Pons (tissue), 1 donor: ENCODE data around the gene CFL2.
"Not testable (repeated sequence)": the region's sequence is repeated elsewhere in the genome, so short reads cannot be mapped to it uniquely, and the experiment has no call there.

Source experiments
- DNase-seq: peaks from one replicate; pipeline ENCODE4 v3.0.0-alpha.2; 2016; ENCODE audit warnings: low spot score

Gene CFL2

GRCh38 chr14:34714320-34715126, at the start of gene CFL2:
Gene CFL2, minus strand, starts transcription at chr14:34714593. Its CDS starts 53 bp downstream, at chr14:34714540.
- DNase-seq, result peak; percentile 81

- no peak for DNase-seq
Observed at GRCh38 chr14:34755215-34755614, 40.8 kb upstream of the CFL2 start.

DNA sequence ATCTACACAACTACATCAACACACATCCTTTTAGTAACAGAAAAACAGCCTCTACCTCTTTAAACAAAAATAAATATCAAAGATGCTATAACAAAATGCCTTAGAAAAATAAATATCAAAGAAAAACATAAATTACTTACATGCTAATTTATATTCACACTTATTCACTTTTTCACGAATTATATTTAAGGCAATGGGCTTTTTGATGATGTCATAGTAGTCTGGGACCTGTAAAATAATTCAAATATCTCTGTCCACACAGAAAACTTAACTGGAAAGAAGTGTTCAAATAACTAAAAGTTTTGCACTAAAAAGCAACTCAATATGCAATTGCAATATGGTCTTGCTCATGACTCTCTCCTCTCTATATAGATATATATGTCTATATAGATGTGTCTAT, 40.3 kb upstream of the CFL2 start:
- no peak for DNase-seq

GRCh38 chr14:34750670-34751069, 36.3 kb upstream of the CFL2 start:
- no peak for DNase-seq

GRCh38 chr14:34750233-34750632, 35.8 kb upstream of the CFL2 start:
- DNase-seq, result no peak

- no peak for DNase-seq
Observed at GRCh38 chr14:34749408-34749807, 35.0 kb upstream of the CFL2 start.

GRCh38 chr14:34742270-34743115, 28.1 kb upstream of the CFL2 start:
- no peak for DNase-seq

DNA sequence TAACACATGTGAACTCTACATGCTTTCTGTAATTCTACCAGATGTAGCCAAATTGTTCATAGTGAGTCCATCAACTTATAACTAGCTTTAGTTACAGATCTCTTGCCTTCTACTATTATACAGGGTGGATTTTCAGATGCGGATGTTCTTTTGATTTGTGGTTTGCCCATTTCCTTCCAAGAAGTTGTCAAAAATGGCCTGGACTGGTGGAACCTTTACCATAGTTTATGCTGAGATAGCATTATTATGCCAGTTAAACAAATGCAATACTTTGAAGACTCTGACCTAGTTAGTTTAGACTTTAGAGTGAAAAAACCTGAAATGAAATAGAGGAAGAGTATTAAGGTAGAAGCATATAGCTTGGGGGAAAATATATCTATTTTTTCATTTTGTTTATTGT, 27.4 kb upstream of the CFL2 start:
- DNase-seq, result no peak

DNA sequence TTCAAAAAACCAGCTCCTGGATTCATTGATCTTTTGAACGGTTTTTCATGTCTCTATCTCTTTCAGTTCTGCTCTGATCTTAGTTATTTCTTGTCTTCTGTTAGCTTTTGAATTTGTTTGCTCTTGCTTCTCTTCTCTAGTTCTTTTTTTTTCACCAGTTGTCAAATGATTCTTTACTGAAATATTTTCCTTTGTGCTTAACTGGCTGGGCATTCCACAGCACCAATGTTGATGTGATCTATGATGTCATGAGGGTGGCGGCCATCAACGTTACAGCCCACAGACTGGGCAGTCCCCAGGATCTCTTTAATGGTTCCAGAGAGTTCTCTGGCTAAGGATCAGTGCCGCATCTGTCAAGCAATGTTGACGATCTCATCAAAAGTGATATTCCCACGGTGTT, 25.7 kb upstream of the CFL2 start:
- not testable (repeated sequence) for DNase-seq

DNA sequence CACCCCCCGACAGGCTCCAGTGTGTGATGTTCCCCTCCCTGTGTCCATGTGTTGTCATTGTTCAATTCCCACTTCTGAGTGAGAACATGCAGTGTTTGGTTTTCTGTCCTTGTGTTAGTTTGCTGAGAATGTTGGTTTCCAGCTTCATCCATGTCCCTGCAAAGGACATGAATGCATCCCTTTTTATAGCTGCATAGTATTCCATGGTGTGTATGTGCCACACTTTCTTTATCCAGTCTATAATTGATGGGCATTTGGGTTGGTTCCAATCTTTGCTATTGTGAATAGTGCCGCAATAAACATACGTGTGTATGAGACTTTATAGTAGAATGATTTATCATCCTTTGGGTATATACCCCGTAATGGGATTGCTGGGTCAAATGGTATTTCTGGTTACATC, 22.7 kb upstream of the CFL2 start:
- not testable (repeated sequence) for DNase-seq

GRCh38 chr14:34733245-34733644, 18.9 kb upstream of the CFL2 start:
- no peak for DNase-seq

- DNase-seq, result no peak
Observed at GRCh38 chr14:34732802-34733201, 18.4 kb upstream of the CFL2 start.

DNA sequence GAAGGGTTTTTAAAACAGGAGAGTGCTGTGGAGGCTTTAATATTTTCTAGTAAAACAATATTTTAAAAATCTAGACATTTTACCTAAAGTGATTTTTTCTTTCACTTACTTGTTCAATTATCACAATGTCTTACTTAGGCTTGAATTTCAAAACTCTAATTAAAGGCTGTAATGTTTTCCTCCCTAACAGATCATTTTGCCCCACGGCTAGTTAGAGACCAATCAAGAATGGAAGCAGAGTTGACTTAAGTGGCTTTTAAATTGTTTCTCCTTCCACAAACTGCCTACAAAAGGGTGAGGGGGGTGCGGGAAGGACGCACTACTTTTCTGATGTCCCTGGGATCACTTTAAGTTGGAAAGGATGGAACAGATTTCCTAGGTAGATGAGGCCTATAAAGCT, 9.5 kb upstream of the CFL2 start:
- DNase-seq, result no peak

DNA sequence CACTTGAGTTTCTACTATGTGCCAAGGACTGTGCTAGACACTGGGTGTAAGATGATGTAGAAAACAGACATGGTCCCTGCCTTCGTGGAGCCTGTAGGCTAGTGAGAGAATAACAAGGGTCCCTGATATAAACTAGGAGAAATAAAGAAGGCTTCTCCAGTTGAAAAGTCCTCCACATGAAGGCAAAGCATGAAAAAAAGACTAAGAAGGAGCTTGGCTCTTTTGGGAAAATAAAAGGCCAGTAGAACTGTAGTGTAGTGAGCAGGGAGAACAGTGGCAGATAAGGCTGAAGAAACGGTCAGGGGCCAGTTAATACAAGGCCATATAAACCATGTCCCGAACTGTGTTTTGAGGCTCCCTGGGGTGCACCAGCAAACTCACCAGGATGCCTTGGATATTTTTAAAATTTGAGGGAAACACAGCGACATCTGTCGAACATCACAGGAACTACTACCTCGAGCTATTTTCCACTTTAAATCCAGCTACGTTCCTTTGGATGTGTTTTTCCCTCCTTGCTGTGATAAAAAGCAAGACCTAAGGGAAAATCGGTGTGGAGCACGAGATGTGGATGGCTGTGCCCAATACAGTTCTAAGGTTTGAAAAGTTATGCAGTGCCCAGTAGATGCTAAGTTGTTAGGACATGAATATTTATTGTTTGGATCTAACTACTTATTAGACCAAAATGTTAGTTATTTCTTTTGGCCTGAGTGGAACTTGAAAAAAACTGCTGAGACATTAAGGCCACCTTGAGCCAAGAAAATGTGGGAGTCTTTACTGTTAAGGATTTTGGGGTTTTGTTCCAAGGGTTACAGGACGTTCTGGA, 8.5 kb upstream of the CFL2 start:
- peak; percentile 83 for DNase-seq

GRCh38 chr14:34721129-34721528, 6.7 kb upstream of the CFL2 start:
- DNase-seq, result no peak

DNA sequence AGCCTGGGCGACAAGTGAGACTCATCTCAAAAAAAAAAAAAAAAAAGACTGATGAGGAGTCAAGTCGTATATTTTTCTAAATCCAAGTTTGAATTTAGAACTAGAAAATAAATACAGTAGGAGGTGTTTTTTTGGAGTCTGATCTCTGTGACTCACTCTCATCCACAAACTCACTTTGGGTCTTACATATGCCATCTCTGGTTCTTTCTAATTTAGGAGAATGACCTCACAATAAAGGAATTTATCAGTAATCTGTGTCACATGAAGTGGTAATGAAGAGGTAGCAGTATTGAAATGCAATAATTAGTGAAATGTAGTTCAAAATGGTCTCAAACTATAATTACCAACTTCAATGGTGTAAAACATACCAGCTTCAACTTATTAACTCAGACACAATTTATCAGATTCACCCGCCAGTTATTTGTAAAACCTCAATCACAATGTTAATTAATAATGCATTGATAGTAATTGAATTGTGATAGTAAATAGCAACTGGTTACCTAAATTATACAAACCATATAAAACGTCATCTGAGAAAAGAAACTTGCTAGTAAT, 4.4 kb upstream of the CFL2 start:
- no peak for DNase-seq

- no peak for DNase-seq
Observed at GRCh38 chr14:34715127-34715863, 902 bp upstream of the CFL2 start.

- DNase-seq, result peak; percentile 80
Observed at GRCh38 chr14:34713681-34714319, 593 bp downstream of the CFL2 start.

- DNase-seq, result peak; percentile 54
Observed at GRCh38 chr14:34713122-34713680, 1.2 kb downstream of the CFL2 start.
